Smooth muscle cell (in vitro differentiated cells): Measurements from ENCODE around the gene ENHO. TPM values are rescaled to one million over a fixed set of nuclear protein-coding genes. Genes with fewer than 3 reads are reported as not detected.

Source experiments
- DNase-seq: peaks from one replicate; lab custom pipeline; 2025; ENCODE audit not compliant: unreplicated experiment; lab: John Stamatoyannopoulos, UW
- H2AFZ ChIP-seq: fragments of 200-600 bp; sonication (generic); 2 replicates; pipeline ENCODE4 v1.6.0; 2016; ENCODE audit warnings: antibody characterized with exemption, low read depth, mild to moderate bottlenecking
- H3F3A ChIP-seq: fragments of 200-600 bp; sonication (generic); 2 replicates; pipeline ENCODE4 v1.6.0; 2017; ENCODE audit warnings: antibody characterized with exemption, low read depth
- H3K27ac ChIP-seq: fragments of 200-600 bp; sonication (generic); 2 replicates; pipeline ENCODE4 v1.5.1; 2016; ENCODE audit warnings: low read depth, mild to moderate bottlenecking
- H3K27me3 ChIP-seq: fragments of 200-600 bp; sonication (generic); 2 replicates; pipeline ENCODE4 v1.6.1; 2016; ENCODE audit warnings: low read depth, mild to moderate bottlenecking
- H3K36me3 ChIP-seq: fragments of 200-600 bp; sonication (generic); 2 replicates; pipeline ENCODE4 v1.5.1; 2016; ENCODE audit warnings: low read depth
- H3K4me1 ChIP-seq: fragments of 200-600 bp; sonication (generic); 2 replicates; pipeline ENCODE4 v1.5.1; 2016; ENCODE audit warnings: low read depth
- H3K4me2 ChIP-seq: fragments of 200-600 bp; sonication (generic); 2 replicates; pipeline ENCODE4 v1.6.0; 2016; ENCODE audit warnings: mild to moderate bottlenecking
- H3K4me3 ChIP-seq: fragments of 200-600 bp; sonication (generic); 2 replicates; pipeline ENCODE4 v1.5.1; 2016; ENCODE audit warnings: mild to moderate bottlenecking
- H3K79me2 ChIP-seq: fragments of 200-600 bp; sonication (generic); 2 replicates; pipeline ENCODE4 v1.6.0; 2016; ENCODE audit warnings: low read depth, mild to moderate bottlenecking
- H3K9ac ChIP-seq: fragments of 200-600 bp; sonication (generic); 2 replicates; pipeline ENCODE4 v1.6.0; 2016; ENCODE audit warnings: low read depth
- H3K9me3 ChIP-seq: fragments of 200-600 bp; sonication (generic); replicated peaks from 2 replicates; pipeline ENCODE4 v1.5.1; 2016; ENCODE audit warnings: low read depth
- H4K20me1 ChIP-seq: fragments of 200-600 bp; sonication (generic); 2 replicates; pipeline ENCODE4 v1.6.0; 2016; ENCODE audit warnings: low read depth
- WGBS: methylation state at CpG from one replicate; pipeline ENCODE4 v1.1.7; 2016; ENCODE audit warnings: low lambda C conversion rate; 5-methylcytosine and 5-hydroxymethylcytosine counted together
- polyA plus RNA-seq: library from polyadenylated mRNA; unstranded; fragments of >200 nt; fragmentation: Nextera tagmentation; extraction: Ambion mirVana; gene quantifications from 2 replicates; pipeline ENCODE4 v1.2.1, GENCODE V29; 2016
- total RNA-seq: library from RNA; depleted of rRNA; stranded (reverse); fragments of >200 nt; gene quantifications from 2 replicates; pipeline ENCODE4 v1.2.3, GENCODE V29; 2014
- TF ChIP-seq, protein P1 (sequence below): fragments of 200-600 bp; sonication (generic); IDR thresholded peaks from 2 replicates; pipeline ENCODE4 v1.5.1; 2017; ENCODE audit warnings: borderline replicate concordance, mild to moderate bottlenecking, antibody characterized with exemption; ENCODE audit not compliant: insufficient read depth, poor library complexity, severe bottlenecking

The ENHO gene
- total and polyA plus RNA-seq, 2 experiments from 2014 or later = 0.97 TPM; not detected in 1

DNA sequence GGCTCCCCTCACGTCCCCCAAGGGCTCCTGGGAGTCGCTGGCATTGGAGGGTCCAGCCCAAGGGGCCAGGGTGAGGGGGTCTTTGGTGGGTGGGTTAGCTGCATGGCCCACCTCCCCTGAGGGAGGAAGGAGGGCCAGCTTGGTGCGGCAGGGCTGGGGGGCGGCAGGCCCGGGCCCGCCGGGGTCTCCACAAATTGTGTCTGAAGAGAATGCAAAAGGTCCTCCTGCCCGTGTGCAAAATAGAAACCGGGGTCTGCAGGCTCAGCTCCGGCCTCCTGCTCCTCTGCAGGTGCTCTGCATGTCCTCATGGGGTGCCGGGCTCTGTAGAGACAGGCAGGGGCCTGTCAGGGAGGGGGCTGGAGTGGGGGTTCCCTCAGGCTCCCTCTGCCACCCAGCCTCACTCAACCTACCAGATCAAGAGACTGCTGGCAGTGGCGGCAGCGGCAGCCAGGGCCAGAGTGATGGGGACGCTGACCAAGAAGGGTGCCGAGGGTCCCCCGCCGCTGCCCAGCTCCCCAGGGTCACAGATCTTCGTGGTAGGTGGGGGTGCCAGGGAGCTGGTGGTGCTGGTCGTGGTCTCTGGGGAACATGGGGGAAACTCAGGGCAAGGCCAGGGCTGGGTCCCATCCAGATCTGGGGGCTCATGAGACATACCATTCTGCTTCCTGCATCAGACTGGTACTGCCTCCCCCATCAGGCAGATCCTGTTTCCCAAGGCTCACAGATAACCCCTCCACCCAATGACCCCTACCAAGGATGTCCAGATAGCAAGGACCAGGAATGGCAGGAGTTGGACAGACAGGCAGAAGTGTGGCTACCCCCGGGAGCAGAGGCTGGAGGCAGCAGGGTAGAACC is 29.2 kb upstream of the ENHO start:
- H3K27ac ChIP-seq = no peak overlapping the region
- H3K9ac ChIP-seq = no peak overlapping the region
- TF ChIP-seq, protein P1, sequence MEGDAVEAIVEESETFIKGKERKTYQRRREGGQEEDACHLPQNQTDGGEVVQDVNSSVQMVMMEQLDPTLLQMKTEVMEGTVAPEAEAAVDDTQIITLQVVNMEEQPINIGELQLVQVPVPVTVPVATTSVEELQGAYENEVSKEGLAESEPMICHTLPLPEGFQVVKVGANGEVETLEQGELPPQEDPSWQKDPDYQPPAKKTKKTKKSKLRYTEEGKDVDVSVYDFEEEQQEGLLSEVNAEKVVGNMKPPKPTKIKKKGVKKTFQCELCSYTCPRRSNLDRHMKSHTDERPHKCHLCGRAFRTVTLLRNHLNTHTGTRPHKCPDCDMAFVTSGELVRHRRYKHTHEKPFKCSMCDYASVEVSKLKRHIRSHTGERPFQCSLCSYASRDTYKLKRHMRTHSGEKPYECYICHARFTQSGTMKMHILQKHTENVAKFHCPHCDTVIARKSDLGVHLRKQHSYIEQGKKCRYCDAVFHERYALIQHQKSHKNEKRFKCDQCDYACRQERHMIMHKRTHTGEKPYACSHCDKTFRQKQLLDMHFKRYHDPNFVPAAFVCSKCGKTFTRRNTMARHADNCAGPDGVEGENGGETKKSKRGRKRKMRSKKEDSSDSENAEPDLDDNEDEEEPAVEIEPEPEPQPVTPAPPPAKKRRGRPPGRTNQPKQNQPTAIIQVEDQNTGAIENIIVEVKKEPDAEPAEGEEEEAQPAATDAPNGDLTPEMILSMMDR = no peak
- no peaks in the 10 kb centered on the region for H3K79me2 ChIP-seq
- WGBS = 98% methylated on average over 9 of the region's 20 CpGs
- H2AFZ ChIP-seq = no peak overlapping the region
- no peak for DNase-seq
- H3K36me3 ChIP-seq = no peaks in the 10 kb centered on the region
- no peaks in the 10 kb centered on the region for H3F3A ChIP-seq
- no peak overlapping the region for H3K4me3 ChIP-seq
- H3K4me1 ChIP-seq = peaks cover 7% of the 10 kb centered on the region
- no peak overlapping the region for H3K4me2 ChIP-seq
- no peaks in the 10 kb centered on the region for H3K9me3 ChIP-seq
- no peaks in the 10 kb centered on the region for H3K27me3 ChIP-seq
- no peaks in the 10 kb centered on the region for H4K20me1 ChIP-seq

DNA sequence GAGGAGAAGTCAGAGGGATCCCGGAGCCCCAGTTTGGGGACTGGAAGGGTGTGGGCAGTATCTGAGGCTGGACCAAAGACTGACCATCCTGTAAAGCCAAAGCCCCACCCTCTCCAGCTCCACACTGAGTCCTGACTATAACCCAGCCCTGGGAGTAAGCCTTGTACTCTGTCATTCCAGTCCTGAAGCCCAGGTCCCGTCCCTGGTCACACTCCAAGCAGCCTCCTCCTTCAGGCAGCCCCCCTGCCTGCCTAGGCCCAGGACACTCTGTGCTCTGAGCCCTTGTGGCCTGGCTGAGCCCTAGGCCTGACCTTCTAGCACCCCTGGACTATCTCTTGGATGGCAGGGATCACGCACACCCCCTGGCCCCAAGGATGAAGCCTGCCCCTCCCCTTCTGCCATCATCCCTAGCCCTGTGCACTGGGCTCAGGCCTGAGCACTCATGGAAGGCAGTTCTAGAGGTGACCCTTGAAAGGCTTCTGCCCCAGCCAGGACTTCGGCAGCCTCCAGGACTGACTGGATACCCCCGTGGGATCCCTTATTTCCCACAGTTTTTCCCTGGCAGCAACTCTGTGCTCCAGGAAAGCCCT is 28.0 kb upstream of the ENHO start:
- TF ChIP-seq, protein P1 = no peak
- Histone ChIP-seq H3K4me3 (no peak overlapping the region), H3K27me3 (no peaks in the 10 kb centered on the region), H3K9me3 (no peaks in the 10 kb centered on the region), H3K4me2 (no peak overlapping the region), H3K79me2 (no peaks in the 10 kb centered on the region), H3K4me1 (peaks cover 7% of the 10 kb centered on the region), H3F3A (no peaks in the 10 kb centered on the region), H3K9ac (no peak overlapping the region), H3K36me3 (no peaks in the 10 kb centered on the region), H3K27ac (no peak overlapping the region), H2AFZ (no peak overlapping the region), H4K20me1 (no peaks in the 10 kb centered on the region)
- WGBS = 94% methylated on average over 5 of the region's 5 CpGs
- DNase-seq = no peak

DNA sequence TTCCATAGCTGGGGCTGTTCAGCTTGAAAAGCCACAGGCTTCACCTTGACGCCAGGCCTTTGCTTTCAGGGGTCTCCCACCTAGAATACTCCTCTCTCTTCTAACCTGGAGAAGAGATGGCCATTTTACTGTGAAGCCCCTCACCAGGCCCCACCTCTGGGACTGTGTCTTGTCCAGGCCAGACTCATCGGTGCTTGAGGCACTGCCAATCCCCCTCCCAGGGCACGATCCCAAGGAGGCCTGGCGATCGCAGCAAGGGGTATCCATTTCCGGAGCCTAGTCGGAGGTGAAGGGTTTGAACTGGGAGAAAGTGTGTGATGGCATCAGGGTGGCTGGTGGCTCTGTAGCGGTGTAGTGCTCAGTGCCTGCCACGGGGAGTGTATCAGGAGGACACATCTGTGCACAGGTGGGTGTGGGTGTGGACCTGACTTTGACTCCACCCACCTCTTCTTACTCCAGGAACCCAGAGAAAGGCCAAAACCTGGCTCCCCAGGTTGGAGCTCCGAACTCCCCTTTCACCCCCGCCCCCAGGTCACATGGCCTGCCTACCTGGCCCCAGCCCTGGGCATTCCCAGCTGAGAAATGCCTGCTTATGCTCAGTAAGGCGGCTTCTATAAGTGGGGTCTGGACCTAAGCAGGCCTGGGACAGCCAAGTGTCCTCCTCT is 27.4 kb upstream of the ENHO start:
- WGBS = 90% methylated on average over 12 of the region's 12 CpGs
- Histone ChIP-seq H3K79me2 (no peaks in the 10 kb centered on the region), H3F3A (no peaks in the 10 kb centered on the region), H3K4me2 (no peak overlapping the region), H3K4me3 (no peak overlapping the region), H3K4me1 (peaks cover 7% of the 10 kb centered on the region), H3K27me3 (no peaks in the 10 kb centered on the region), H3K9me3 (no peaks in the 10 kb centered on the region), H3K36me3 (no peaks in the 10 kb centered on the region), H2AFZ (no peak overlapping the region), H3K27ac (no peak overlapping the region), H3K9ac (no peak overlapping the region), H4K20me1 (no peaks in the 10 kb centered on the region)
- TF ChIP-seq, protein P1 = no peak
- DNase-seq = no peak
